HEK293 (cell line): ENCODE measurements around the gene PTPRG.

Experiments used
- ZBTB1 ChIP-seq: fragments of 450-650 bp; formaldehyde crosslinking; IDR thresholded peaks from 2 replicates; pipeline ENCODE4 v1.5.1; 2016; ENCODE audit warnings: missing biosample characterization, missing genetic modification characterization
- ZFP3 ChIP-seq: fragments of 450-650 bp; formaldehyde crosslinking; IDR thresholded peaks from 2 replicates; pipeline ENCODE4 v1.5.1; 2016; ENCODE audit warnings: low read depth, missing biosample characterization, missing genetic modification characterization
- ZNF274 ChIP-seq, 2 experiments: fragments of 200-500 bp in 1 of 2; fragments of 450-650 bp in 1 of 2; sonication (Bioruptor generic) in 1 of 2; formaldehyde crosslinking in 1 of 2; IDR thresholded peaks; 2 replicates each; pipeline versions ENCODE4 v1.5.1 to v1.6.1; 2014 to 2016; ENCODE audit warnings: borderline replicate concordance in 1 of 2, inconsistent platforms in 1 of 2, low read length in 1 of 2, missing biosample characterization in 1 of 2, missing genetic modification characterization in 1 of 2
- ZNF311 ChIP-seq: fragments of 450-650 bp; formaldehyde crosslinking; IDR thresholded peaks from 2 replicates; pipeline ENCODE4 v1.5.1; 2017; ENCODE audit warnings: missing biosample characterization, missing genetic modification characterization, borderline replicate concordance
- ZNF350 ChIP-seq: fragments of 450-650 bp; formaldehyde crosslinking; IDR thresholded peaks from 2 replicates; pipeline ENCODE4 v1.5.0; 2017; ENCODE audit warnings: missing biosample characterization, mild to moderate bottlenecking, missing genetic modification characterization
- ZNF404 ChIP-seq: fragments of 450-650 bp; formaldehyde crosslinking; IDR thresholded peaks from 2 replicates; pipeline ENCODE4 v1.5.1; 2017; ENCODE audit warnings: missing biosample characterization, missing genetic modification characterization
- ZNF529 ChIP-seq: fragments of 450-650 bp; formaldehyde crosslinking; IDR thresholded peaks from 2 replicates; pipeline ENCODE4 v1.5.1; 2017; ENCODE audit warnings: missing genetic modification characterization, missing biosample characterization; ENCODE audit not compliant: insufficient replicate concordance
- ZNF549 ChIP-seq: fragments of 450-650 bp; IDR thresholded peaks from 2 replicates; pipeline ENCODE4 v1.5.1; 2018; ENCODE audit warnings: missing biosample characterization, missing genetic modification characterization, mild to moderate bottlenecking, inconsistent platforms, moderate library complexity
- ZNF768 ChIP-seq: fragments of 450-650 bp; formaldehyde crosslinking; IDR thresholded peaks from 2 replicates; pipeline ENCODE4 v1.5.1; 2018; ENCODE audit warnings: missing biosample characterization, mild to moderate bottlenecking, missing genetic modification characterization
- ZNF843 ChIP-seq: fragments of 450-650 bp; formaldehyde crosslinking; IDR thresholded peaks from 2 replicates; pipeline ENCODE4 v1.5.1; 2016; ENCODE audit warnings: missing biosample characterization, missing genetic modification characterization
- TF ChIP-seq, protein P1 (sequence below): fragments of 450-650 bp; formaldehyde crosslinking; IDR thresholded peaks from 2 replicates; pipeline ENCODE4 v1.5.1; 2016; ENCODE audit warnings: missing biosample characterization, missing genetic modification characterization
- TF ChIP-seq, protein P2 (sequence below): IDR thresholded peaks from 2 replicates; pipeline ENCODE4 v1.6.1; 2011; ENCODE audit warnings: mild to moderate bottlenecking, low read depth, low read length, borderline replicate concordance
- TF ChIP-seq, protein P3 (sequence below): fragments of 450-650 bp; formaldehyde crosslinking; IDR thresholded peaks from 2 replicates; pipeline ENCODE4 v1.5.1; 2016; ENCODE audit warnings: missing biosample characterization, missing genetic modification characterization

DNA sequence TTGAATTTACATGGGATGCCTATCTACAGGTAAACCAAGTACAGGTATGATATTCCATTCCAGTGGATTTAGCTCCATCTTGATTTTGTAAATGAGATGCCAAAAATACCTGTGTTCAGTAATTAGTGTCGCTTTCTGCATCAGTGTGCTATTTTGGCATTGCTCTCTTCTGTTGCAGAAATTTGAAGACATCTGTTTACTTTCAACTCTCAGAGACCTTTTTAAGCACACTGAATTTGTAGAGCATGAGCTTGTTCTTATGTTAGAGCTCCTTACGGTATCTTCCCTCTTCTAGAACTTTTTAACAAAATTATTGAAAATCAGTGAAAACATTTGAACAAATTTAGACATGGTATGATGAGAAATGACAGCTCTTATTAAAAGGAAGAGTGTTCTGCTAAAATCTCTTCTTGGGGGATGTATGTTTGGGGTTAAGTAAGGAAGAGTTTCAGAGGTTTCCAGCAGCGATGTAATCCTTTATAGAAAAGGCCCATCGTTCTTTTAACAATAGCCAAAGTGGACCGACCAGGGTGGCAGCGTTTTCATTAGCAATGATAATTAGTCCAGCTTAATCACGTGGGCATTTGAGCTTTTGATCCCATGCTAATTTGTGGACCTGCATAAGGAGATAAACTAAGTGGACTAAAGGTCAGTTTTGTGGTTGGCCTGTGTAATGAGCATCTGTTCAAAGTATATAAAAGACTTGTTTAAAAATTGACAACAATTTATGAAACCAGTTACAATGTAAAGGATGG is 385.4 kb downstream of the PTPRG start:
- TF ChIP-seq, protein P1, sequence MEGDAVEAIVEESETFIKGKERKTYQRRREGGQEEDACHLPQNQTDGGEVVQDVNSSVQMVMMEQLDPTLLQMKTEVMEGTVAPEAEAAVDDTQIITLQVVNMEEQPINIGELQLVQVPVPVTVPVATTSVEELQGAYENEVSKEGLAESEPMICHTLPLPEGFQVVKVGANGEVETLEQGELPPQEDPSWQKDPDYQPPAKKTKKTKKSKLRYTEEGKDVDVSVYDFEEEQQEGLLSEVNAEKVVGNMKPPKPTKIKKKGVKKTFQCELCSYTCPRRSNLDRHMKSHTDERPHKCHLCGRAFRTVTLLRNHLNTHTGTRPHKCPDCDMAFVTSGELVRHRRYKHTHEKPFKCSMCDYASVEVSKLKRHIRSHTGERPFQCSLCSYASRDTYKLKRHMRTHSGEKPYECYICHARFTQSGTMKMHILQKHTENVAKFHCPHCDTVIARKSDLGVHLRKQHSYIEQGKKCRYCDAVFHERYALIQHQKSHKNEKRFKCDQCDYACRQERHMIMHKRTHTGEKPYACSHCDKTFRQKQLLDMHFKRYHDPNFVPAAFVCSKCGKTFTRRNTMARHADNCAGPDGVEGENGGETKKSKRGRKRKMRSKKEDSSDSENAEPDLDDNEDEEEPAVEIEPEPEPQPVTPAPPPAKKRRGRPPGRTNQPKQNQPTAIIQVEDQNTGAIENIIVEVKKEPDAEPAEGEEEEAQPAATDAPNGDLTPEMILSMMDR (tag by site-specific recombination), result no peak
- TF ChIP-seq, protein P2, sequence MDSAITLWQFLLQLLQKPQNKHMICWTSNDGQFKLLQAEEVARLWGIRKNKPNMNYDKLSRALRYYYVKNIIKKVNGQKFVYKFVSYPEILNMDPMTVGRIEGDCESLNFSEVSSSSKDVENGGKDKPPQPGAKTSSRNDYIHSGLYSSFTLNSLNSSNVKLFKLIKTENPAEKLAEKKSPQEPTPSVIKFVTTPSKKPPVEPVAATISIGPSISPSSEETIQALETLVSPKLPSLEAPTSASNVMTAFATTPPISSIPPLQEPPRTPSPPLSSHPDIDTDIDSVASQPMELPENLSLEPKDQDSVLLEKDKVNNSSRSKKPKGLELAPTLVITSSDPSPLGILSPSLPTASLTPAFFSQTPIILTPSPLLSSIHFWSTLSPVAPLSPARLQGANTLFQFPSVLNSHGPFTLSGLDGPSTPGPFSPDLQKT, result no peak
- no peak for TF ChIP-seq ZNF549 (tag by site-specific recombination)
- no peak for TF ChIP-seq ZNF768 (tag by site-specific recombination)
- TF ChIP-seq ZNF529 (tag by site-specific recombination), result no peak
- no peak for TF ChIP-seq ZNF311
- no peak for TF ChIP-seq ZNF350 (tag by site-specific recombination)
- no peak for TF ChIP-seq ZFP3 (tag by site-specific recombination)
- TF ChIP-seq, protein P3, sequence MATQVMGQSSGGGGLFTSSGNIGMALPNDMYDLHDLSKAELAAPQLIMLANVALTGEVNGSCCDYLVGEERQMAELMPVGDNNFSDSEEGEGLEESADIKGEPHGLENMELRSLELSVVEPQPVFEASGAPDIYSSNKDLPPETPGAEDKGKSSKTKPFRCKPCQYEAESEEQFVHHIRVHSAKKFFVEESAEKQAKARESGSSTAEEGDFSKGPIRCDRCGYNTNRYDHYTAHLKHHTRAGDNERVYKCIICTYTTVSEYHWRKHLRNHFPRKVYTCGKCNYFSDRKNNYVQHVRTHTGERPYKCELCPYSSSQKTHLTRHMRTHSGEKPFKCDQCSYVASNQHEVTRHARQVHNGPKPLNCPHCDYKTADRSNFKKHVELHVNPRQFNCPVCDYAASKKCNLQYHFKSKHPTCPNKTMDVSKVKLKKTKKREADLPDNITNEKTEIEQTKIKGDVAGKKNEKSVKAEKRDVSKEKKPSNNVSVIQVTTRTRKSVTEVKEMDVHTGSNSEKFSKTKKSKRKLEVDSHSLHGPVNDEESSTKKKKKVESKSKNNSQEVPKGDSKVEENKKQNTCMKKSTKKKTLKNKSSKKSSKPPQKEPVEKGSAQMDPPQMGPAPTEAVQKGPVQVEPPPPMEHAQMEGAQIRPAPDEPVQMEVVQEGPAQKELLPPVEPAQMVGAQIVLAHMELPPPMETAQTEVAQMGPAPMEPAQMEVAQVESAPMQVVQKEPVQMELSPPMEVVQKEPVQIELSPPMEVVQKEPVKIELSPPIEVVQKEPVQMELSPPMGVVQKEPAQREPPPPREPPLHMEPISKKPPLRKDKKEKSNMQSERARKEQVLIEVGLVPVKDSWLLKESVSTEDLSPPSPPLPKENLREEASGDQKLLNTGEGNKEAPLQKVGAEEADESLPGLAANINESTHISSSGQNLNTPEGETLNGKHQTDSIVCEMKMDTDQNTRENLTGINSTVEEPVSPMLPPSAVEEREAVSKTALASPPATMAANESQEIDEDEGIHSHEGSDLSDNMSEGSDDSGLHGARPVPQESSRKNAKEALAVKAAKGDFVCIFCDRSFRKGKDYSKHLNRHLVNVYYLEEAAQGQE, result no peak
- TF ChIP-seq ZNF404 (tag by site-specific recombination), result no peak
- no peak for TF ChIP-seq ZNF274 (IDR thresholded peaks at IDR 0.05; ENCODE audit: low read length)
- no peak for TF ChIP-seq ZNF274 (tag by site-specific recombination; IDR thresholded peaks at IDR 0.05; ENCODE audit: borderline replicate concordance)
- no peak for TF ChIP-seq ZNF843 (tag by site-specific recombination)
- TF ChIP-seq ZBTB1 (tag by site-specific recombination), result no peak
